ENCODE results near the gene TYMP. TPM values are rescaled to one million over a fixed set of nuclear protein-coding genes. Genes with fewer than 3 reads are reported as not detected.

The TYMP gene
- total RNA-seq, 1 donor from 2014 or later = 82.0 TPM

GRCh38 chr22:50502628-50503474 lies 27.0 kb downstream of the TYMP start:
- Histone ChIP-seq H3K27ac (no peak overlapping the region), H3K4me1 (peaks cover 39% of the 10 kb centered on the region), H3K27me3 (no peaks in the 10 kb centered on the region), H3K9me3 (no peaks in the 10 kb centered on the region), H3K36me3 (peaks cover 0 to 31% of the 10 kb centered on the region in 2 donors), H3K4me3 (no peak overlapping the region)
- DNase-seq (ENCODE audit: extremely low spot score in 2 of 2) = no peak
- intact Hi-C loops (cut with DNase I) = no loop called here
- no peak for TF ChIP-seq POLR2AphosphoS5 (IDR thresholded peaks at IDR 0.05; ENCODE audit: insufficient read depth in 1 of 2, low read depth in 1 of 2)
- TF ChIP-seq CTCF (IDR thresholded peaks at IDR 0.05) = no peak
- no peak for TF ChIP-seq POLR2A (IDR thresholded peaks at IDR 0.05)

- no peaks in the 10 kb centered on the region for H3K9me3 ChIP-seq
- peaks cover 0 to 31% of the 10 kb centered on the region in 2 donors for H3K36me3 ChIP-seq
- H3K4me1 ChIP-seq = peaks cover 38% of the 10 kb centered on the region
- intact Hi-C loops (cut with DNase I) = no loop called here
- DNase-seq (ENCODE audit: extremely low spot score in 2 of 2) = no peak
- H3K27me3 ChIP-seq = no peaks in the 10 kb centered on the region
- H3K4me3 ChIP-seq = no peak overlapping the region
- no peak overlapping the region for H3K27ac ChIP-seq
- TF ChIP-seq CTCF (IDR thresholded peaks at IDR 0.05) (no peak), POLR2A (IDR thresholded peaks at IDR 0.05) (no peak), POLR2AphosphoS5 (IDR thresholded peaks at IDR 0.05; ENCODE audit: insufficient read depth in 1 of 2, low read depth in 1 of 2) (no peak)
Observed at GRCh38 chr22:50502096-50502495, 27.7 kb downstream of the TYMP start.

- Histone ChIP-seq H3K27ac (no peak overlapping the region), H3K36me3 (peaks cover 0 to 25% of the 10 kb centered on the region in 2 donors), H3K4me3 (no peak overlapping the region), H3K4me1 (peaks cover 22% of the 10 kb centered on the region), H3K27me3 (no peaks in the 10 kb centered on the region), H3K9me3 (no peaks in the 10 kb centered on the region)
- TF ChIP-seq CTCF (IDR thresholded peaks at IDR 0.05) = no peak
- no peak for TF ChIP-seq POLR2AphosphoS5 (IDR thresholded peaks at IDR 0.05; ENCODE audit: insufficient read depth in 1 of 2, low read depth in 1 of 2)
- no peak for DNase-seq (ENCODE audit: extremely low spot score in 2 of 2)
- intact Hi-C loops (cut with DNase I) = no loop called here
Observed at GRCh38 chr22:50500452-50500851, 29.4 kb downstream of the TYMP start.

- peak in 1 of 3 experiments; percentile 43 for TF ChIP-seq CTCF (IDR thresholded peaks at IDR 0.05)
- TF ChIP-seq POLR2A (IDR thresholded peaks at IDR 0.05) = no peak
- H3K36me3 ChIP-seq = peaks cover 0 to 10% of the 10 kb centered on the region in 2 donors
- no peak overlapping the region for H3K4me3 ChIP-seq
- no peak for DNase-seq (ENCODE audit: extremely low spot score in 2 of 2)
- H3K4me1 ChIP-seq = peaks cover 8% of the 10 kb centered on the region
- no peaks in the 10 kb centered on the region for H3K9me3 ChIP-seq
- intact Hi-C loops (cut with DNase I) = no loop called here
- no peaks in the 10 kb centered on the region for H3K27me3 ChIP-seq
- no peak overlapping the region for H3K27ac ChIP-seq
Observed at GRCh38 chr22:50498322-50498890, 31.4 kb downstream of the TYMP start.

- intact Hi-C loops (cut with DNase I) = no loop called here
- DNase-seq (ENCODE audit: extremely low spot score in 2 of 2) = no peak
- H3K4me3 ChIP-seq = no peak overlapping the region
- H3K27ac ChIP-seq = no peak overlapping the region
- no peaks in the 10 kb centered on the region for H3K9me3 ChIP-seq
- peaks cover 8% of the 10 kb centered on the region for H3K4me1 ChIP-seq
- TF ChIP-seq POLR2A (IDR thresholded peaks at IDR 0.05) = no peak
- TF ChIP-seq CTCF (IDR thresholded peaks at IDR 0.05) = no peak
- TF ChIP-seq POLR2AphosphoS5 (IDR thresholded peaks at IDR 0.05; ENCODE audit: insufficient read depth in 1 of 2, low read depth in 1 of 2) = no peak
- no peaks in the 10 kb centered on the region for H3K36me3 ChIP-seq
- H3K27me3 ChIP-seq = no peaks in the 10 kb centered on the region
Observed at GRCh38 chr22:50497093-50497492, 32.7 kb downstream of the TYMP start.
